ENCODE measurements around the gene ROBO1.

DNA sequence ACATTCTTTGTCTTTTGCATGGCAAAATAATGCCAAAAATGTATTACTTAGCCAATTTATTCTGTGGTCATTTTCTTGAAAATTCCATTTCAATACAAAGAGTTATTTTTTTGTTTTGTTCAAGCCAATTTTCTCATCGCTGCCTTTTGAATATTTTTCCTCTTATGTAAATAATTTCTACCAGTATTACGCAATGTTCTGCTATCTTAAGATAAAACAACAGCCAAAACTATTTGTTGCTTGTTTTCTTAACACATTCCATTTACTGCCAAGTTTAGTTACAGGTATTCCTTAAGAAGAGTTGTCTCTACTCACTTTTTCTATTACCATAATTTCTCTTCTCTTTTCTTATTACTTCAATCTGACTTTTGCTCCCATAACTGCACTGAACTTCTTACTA, 163.1 kb downstream of the ROBO1 start:
- TF ChIP-seq, protein P1, sequence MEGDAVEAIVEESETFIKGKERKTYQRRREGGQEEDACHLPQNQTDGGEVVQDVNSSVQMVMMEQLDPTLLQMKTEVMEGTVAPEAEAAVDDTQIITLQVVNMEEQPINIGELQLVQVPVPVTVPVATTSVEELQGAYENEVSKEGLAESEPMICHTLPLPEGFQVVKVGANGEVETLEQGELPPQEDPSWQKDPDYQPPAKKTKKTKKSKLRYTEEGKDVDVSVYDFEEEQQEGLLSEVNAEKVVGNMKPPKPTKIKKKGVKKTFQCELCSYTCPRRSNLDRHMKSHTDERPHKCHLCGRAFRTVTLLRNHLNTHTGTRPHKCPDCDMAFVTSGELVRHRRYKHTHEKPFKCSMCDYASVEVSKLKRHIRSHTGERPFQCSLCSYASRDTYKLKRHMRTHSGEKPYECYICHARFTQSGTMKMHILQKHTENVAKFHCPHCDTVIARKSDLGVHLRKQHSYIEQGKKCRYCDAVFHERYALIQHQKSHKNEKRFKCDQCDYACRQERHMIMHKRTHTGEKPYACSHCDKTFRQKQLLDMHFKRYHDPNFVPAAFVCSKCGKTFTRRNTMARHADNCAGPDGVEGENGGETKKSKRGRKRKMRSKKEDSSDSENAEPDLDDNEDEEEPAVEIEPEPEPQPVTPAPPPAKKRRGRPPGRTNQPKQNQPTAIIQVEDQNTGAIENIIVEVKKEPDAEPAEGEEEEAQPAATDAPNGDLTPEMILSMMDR (IDR thresholded peaks at IDR 0.05; ENCODE audit: low read length): no peak
- TF ChIP-seq EZH2 (optimal IDR thresholded peaks at IDR 0.05; ENCODE audit: low read depth, low read length) (no peak), EZH2phosphoT487 (IDR thresholded peaks at IDR 0.05; ENCODE audit: low read length) (no peak)

Measured in MM.1S (cell line).